Epithelial cell of esophagus (primary cell): ENCODE data around the gene OR6A2.

ENCODE experiments used
- DNase-seq: peaks from one replicate; pipeline ENCODE4 v3.0.0; 2010; ENCODE audit warnings: low read depth
- H3K4me3 ChIP-seq: 2 replicates; pipeline ENCODE4 v1.5.1; 2011; ENCODE audit warnings: mild to moderate bottlenecking, low read length, control low read depth
- CTCF ChIP-seq: IDR thresholded peaks from 2 replicates; pipeline ENCODE4 v1.5.1; 2011; ENCODE audit warnings: low read depth, mild to moderate bottlenecking, low read length, control low read depth, inconsistent platforms; ENCODE audit not compliant: insufficient read depth; ENCODE audit errors: missing control alignments

OR6A2 gene

GRCh38 chr11:6746086-6746618 lies 53.3 kb downstream of the OR6A2 start:
- DNase-seq = no peak
- no peak overlapping the region for H3K4me3 ChIP-seq
- no peak for TF ChIP-seq CTCF

- no peak for DNase-seq
- H3K4me3 ChIP-seq = no peak overlapping the region
- no peak for TF ChIP-seq CTCF
Observed at GRCh38 chr11:6745465-6746015, 53.9 kb downstream of the OR6A2 start.

GRCh38 chr11:6745018-6745417 lies 54.5 kb downstream of the OR6A2 start:
- H3K4me3 ChIP-seq = no peak overlapping the region
- DNase-seq = no peak
- no peak for TF ChIP-seq CTCF

GRCh38 chr11:6742260-6742659 lies 57.2 kb downstream of the OR6A2 start:
- H3K4me3 ChIP-seq = no peak overlapping the region

More at GRCh38 chr11:6742260-6742659, 57.2 kb downstream of the OR6A2 start:
- TF ChIP-seq CTCF = no peak
- no peak for DNase-seq
